Measurements from ENCODE around the gene GLTP. TPM values are rescaled to one million over a fixed set of nuclear protein-coding genes. Genes with fewer than 3 reads are reported as not detected.

GLTP gene
- total and polyA plus RNA-seq, 4 donors, result 8.5 to 12.8 (median 8.7) TPM

DNA sequence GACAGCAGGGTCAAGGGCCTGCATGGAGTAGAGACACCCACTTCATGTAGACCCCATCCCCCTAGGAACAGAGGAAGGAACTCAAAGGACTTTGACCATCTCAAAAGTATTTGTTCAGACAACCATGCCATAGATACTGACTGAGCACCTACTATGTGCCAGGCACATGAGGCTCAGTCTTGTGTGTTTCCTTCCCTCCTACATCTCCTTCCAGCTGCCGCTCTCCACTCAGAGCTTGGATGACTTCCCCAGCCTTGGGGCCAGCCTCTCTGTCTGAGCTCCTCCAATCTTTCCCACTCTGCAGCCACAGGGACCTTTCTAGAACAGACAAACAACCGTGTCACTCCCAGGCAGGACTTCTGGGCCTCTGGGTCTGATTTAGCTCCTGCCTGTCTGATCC, 49.6 kb downstream of the GLTP start:
- no peaks in the 10 kb centered on the region for H3K27me3 ChIP-seq (ENCODE audit: control insufficient read depth in 4 of 4, insufficient read depth in 4 of 4, low read length in 3 of 4)
- no peaks in the 10 kb centered on the region for H3K9me3 ChIP-seq (ENCODE audit: control insufficient read depth in 4 of 4, low read length in 3 of 4)
- H3K4me1 ChIP-seq (ENCODE audit: control insufficient read depth in 4 of 4, insufficient read depth in 4 of 4, low read length in 3 of 4), result peaks cover 8 to 43% (median 37%) of the 10 kb centered on the region in 4 donors
- no peaks in the 10 kb centered on the region for H3K36me3 ChIP-seq (ENCODE audit: control insufficient read depth in 4 of 4, insufficient read depth in 3 of 4, low read depth in 1 of 4, low read length in 3 of 4)
- DNase-seq (ENCODE audit: low spot score), result no peak
- TF ChIP-seq NR2F2 (IDR thresholded peaks at IDR 0.05) (no peak), FOXA2 (IDR thresholded peaks at IDR 0.05) (no peak)
- WGBS, result 32% methylated on average over 2 of the region's 2 CpGs
- H3K4me3 ChIP-seq (ENCODE audit: low read depth in 1 of 3, low read length in 3 of 3), result no peak overlapping the region
- H3K9ac ChIP-seq (ENCODE audit: low read depth in 1 of 2, low read length in 2 of 2), result no peak overlapping the region
- peak overlapping the region; percentile 27 to 48 for H3K27ac ChIP-seq (ENCODE audit: low read depth in 1 of 2, low read length in 2 of 2)

- TF ChIP-seq HNF4A (conservative IDR thresholded peaks at IDR 0.05) (peak; percentile 97 to 98), MAX (IDR thresholded peaks at IDR 0.05) (peak; percentile 48), ATF3 (IDR thresholded peaks at IDR 0.05) (no peak), TAF1 (conservative IDR thresholded peaks at IDR 0.05) (no peak), FOXA2 (IDR thresholded peaks at IDR 0.05) (no peak), FOXA1 (IDR thresholded peaks at IDR 0.05) (peak; percentile 15), RAD21 (IDR thresholded peaks at IDR 0.05) (peak in 1 of 2 donors; percentile 4), HNF4G (IDR thresholded peaks at IDR 0.05) (peak; percentile 91), GABPA (IDR thresholded peaks at IDR 0.05 in 1 of 2, conservative IDR thresholded peaks at IDR 0.05 in 1 of 2) (no peak), RXRA (IDR thresholded peaks at IDR 0.05) (peak; percentile 70 to 72), JUND (IDR thresholded peaks at IDR 0.05) (peak; percentile 44 to 54), CTCF (IDR thresholded peaks at IDR 0.05; ENCODE audit: low read depth, low read length, missing input control) (no peak), SP1 (IDR thresholded peaks at IDR 0.05) (peak; percentile 64), NR2F2 (IDR thresholded peaks at IDR 0.05) (peak; percentile 53), EGR1 (IDR thresholded peaks at IDR 0.05; ENCODE audit: low read depth in 2 of 2) (no peak), YY1 (IDR thresholded peaks at IDR 0.05) (peak; percentile 68)
- TF ChIP-seq, protein P1, sequence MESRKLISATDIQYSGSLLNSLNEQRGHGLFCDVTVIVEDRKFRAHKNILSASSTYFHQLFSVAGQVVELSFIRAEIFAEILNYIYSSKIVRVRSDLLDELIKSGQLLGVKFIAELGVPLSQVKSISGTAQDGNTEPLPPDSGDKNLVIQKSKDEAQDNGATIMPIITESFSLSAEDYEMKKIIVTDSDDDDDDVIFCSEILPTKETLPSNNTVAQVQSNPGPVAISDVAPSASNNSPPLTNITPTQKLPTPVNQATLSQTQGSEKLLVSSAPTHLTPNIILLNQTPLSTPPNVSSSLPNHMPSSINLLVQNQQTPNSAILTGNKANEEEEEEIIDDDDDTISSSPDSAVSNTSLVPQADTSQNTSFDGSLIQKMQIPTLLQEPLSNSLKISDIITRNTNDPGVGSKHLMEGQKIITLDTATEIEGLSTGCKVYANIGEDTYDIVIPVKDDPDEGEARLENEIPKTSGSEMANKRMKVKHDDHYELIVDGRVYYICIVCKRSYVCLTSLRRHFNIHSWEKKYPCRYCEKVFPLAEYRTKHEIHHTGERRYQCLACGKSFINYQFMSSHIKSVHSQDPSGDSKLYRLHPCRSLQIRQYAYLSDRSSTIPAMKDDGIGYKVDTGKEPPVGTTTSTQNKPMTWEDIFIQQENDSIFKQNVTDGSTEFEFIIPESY (IDR thresholded peaks at IDR 0.05), result no peak
- TF ChIP-seq, protein P2, sequence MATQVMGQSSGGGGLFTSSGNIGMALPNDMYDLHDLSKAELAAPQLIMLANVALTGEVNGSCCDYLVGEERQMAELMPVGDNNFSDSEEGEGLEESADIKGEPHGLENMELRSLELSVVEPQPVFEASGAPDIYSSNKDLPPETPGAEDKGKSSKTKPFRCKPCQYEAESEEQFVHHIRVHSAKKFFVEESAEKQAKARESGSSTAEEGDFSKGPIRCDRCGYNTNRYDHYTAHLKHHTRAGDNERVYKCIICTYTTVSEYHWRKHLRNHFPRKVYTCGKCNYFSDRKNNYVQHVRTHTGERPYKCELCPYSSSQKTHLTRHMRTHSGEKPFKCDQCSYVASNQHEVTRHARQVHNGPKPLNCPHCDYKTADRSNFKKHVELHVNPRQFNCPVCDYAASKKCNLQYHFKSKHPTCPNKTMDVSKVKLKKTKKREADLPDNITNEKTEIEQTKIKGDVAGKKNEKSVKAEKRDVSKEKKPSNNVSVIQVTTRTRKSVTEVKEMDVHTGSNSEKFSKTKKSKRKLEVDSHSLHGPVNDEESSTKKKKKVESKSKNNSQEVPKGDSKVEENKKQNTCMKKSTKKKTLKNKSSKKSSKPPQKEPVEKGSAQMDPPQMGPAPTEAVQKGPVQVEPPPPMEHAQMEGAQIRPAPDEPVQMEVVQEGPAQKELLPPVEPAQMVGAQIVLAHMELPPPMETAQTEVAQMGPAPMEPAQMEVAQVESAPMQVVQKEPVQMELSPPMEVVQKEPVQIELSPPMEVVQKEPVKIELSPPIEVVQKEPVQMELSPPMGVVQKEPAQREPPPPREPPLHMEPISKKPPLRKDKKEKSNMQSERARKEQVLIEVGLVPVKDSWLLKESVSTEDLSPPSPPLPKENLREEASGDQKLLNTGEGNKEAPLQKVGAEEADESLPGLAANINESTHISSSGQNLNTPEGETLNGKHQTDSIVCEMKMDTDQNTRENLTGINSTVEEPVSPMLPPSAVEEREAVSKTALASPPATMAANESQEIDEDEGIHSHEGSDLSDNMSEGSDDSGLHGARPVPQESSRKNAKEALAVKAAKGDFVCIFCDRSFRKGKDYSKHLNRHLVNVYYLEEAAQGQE (IDR thresholded peaks at IDR 0.05), result peak; percentile 44
- peaks cover 8 to 45% (median 39%) of the 10 kb centered on the region in 4 donors for H3K4me1 ChIP-seq (ENCODE audit: control insufficient read depth in 4 of 4, insufficient read depth in 4 of 4, low read length in 3 of 4)
- no peak for DNase-seq (ENCODE audit: low spot score)
- WGBS, result 26% methylated on average over 2 of the region's 2 CpGs
- H3K36me3 ChIP-seq (ENCODE audit: control insufficient read depth in 4 of 4, insufficient read depth in 3 of 4, low read depth in 1 of 4, low read length in 3 of 4), result no peaks in the 10 kb centered on the region
- no peaks in the 10 kb centered on the region for H3K27me3 ChIP-seq (ENCODE audit: control insufficient read depth in 4 of 4, insufficient read depth in 4 of 4, low read length in 3 of 4)
- no peak overlapping the region for H3K4me3 ChIP-seq (ENCODE audit: low read depth in 1 of 3, low read length in 3 of 3)
- H3K9me3 ChIP-seq (ENCODE audit: control insufficient read depth in 4 of 4, low read length in 3 of 4), result no peaks in the 10 kb centered on the region
- H3K9ac ChIP-seq (ENCODE audit: low read depth in 1 of 2, low read length in 2 of 2), result no peak overlapping the region
- peak overlapping the region; percentile 27 to 48 for H3K27ac ChIP-seq (ENCODE audit: low read depth in 1 of 2, low read length in 2 of 2)
Observed at GRCh38 chr12:109830267-109830666, 50.1 kb downstream of the GLTP start.
